ENCODE data around the gene PTMS. TPM values are rescaled to one million over a fixed set of nuclear protein-coding genes. Genes with fewer than 3 reads are reported as not detected.

Gene PTMS
- total and polyA plus RNA-seq, 10 of the 15 experiments (the other 5 are each of a cell fraction or from before 2014, with no cell fraction given), result 2.1 to 127 (median 29.8) TPM

GRCh38 chr12:6763380-6763779 is 2.8 kb upstream of the PTMS start:
- Histone ChIP-seq H3K9ac (ENCODE audit: control insufficient read depth, insufficient read depth, low read length) (no peak overlapping the region), H2AFZ (ENCODE audit: control insufficient read depth, low read depth, low read length) (no peak overlapping the region; the same call in 1 of the 2 replicates), H4K20me1 (ENCODE audit: control insufficient read depth, insufficient read depth) (no peaks in the 10 kb centered on the region), H3K79me2 (ENCODE audit: control insufficient read depth, insufficient read depth, low read length) (peaks cover 13% of the 10 kb centered on the region), H3K9me3 (replicated peaks; ENCODE audit: control insufficient read depth, insufficient read depth, low read length) (no peaks in the 10 kb centered on the region), H3K27me3 (replicated peaks in 1 of 2; ENCODE audit: control insufficient read depth in 2 of 2, insufficient read depth in 2 of 2, low read length in 1 of 2) (no peaks in the 10 kb centered on the region), H3K4me1 (ENCODE audit: control insufficient read depth, insufficient read depth, low read length) (peaks cover 33% of the 10 kb centered on the region), H3K36me3 (ENCODE audit: control insufficient read depth in 2 of 2, insufficient read depth in 2 of 2, low read length in 1 of 2) (no peaks in the 10 kb centered on the region), H3K27ac (ENCODE audit: control insufficient read depth, insufficient read depth) (peak overlapping the region; percentile 76; the same call in 1 of the 2 replicates), H3K4me3 (no peak overlapping the region), H3K4me2 (ENCODE audit: control insufficient read depth, insufficient read depth) (no peak overlapping the region; the same call in 1 of the 2 replicates)
- 48% methylated on average over 4 of the region's 4 CpGs for WGBS (ENCODE audit: insufficient coverage, insufficient replicate concordance, low lambda C conversion rate, missing lambda C conversion rate)
- no TSS peak for BruUV-seq (replicated peaks)
- ChIA-PET CTCF (interaction anchor here (1.0 to 1.5 kb wide), 3 partner anchors 10 to 73 kb away, joined by 3 to 12 read pairs (median 4); partner anchors contain the start of gene MLF2), RAD21 (ENCODE audit: unreplicated experiment) (interaction anchor here (1.0 to 1.2 kb wide), 3 partner anchors 10 to 39 kb away, joined by 3 to 5 read pairs (median 3); partner anchors contain the start of genes COPS7A and MLF2), POLR2A (interaction anchor here (0.6 to 1.1 kb wide), 4 partner anchors 10 to 656 kb away, joined by 3 to 13 read pairs (median 4); partner anchors contain the start of genes MLF2 and ZNF384), SMC1A (ENCODE audit: uncharacterized antibody, unreplicated experiment) (interaction anchor here (1.2 to 2.5 kb wide), 2 partner anchors 10 to 17 kb away, joined by 3 to 9 read pairs; partner anchors contain the start of gene MLF2)
- no peak for ATAC-seq
- TF ChIP-seq, protein P1, sequence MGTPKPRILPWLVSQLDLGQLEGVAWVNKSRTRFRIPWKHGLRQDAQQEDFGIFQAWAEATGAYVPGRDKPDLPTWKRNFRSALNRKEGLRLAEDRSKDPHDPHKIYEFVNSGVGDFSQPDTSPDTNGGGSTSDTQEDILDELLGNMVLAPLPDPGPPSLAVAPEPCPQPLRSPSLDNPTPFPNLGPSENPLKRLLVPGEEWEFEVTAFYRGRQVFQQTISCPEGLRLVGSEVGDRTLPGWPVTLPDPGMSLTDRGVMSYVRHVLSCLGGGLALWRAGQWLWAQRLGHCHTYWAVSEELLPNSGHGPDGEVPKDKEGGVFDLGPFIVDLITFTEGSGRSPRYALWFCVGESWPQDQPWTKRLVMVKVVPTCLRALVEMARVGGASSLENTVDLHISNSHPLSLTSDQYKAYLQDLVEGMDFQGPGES (IDR thresholded peaks at IDR 0.05), result no peak
- no peak for TF ChIP-seq EP300 (IDR thresholded peaks at IDR 0.05; ENCODE audit: borderline replicate concordance in 1 of 2, control insufficient read depth in 1 of 2, low read depth in 2 of 2, low read length in 2 of 2)
- no peak for TF ChIP-seq USF2 (IDR thresholded peaks at IDR 0.05; ENCODE audit: borderline replicate concordance, low read depth, low read length)
- intact Hi-C loops (cut with micrococcal nuclease; ENCODE audit: unreplicated experiment), result no loop called here
- DNase-seq (ENCODE audit: low read depth, low spot score), result no peak
- in situ Hi-C loops (cut with MboI), result no loop called here
- FAIRE-seq, result no peak
